Endothelial cell of umbilical vein (primary cell): ENCODE measurements around the gene TM2D1. TPM values are rescaled to one million over a fixed set of nuclear protein-coding genes. Genes with fewer than 3 reads are reported as not detected.

Experiments used
- BruUV-seq: library from RNA; stranded (reverse); fragments of 400-500 nt; replicated peaks from 2 replicates; lab custom pipeline; 2021; lab: Mats Ljungman, UMichigan
- CTCF ChIA-PET: fragments of 300-600, 350-600 bp; sonication (Branson Sonifier 250); formaldehyde crosslinking; loops from one replicate; lab custom pipeline; 2021; ENCODE audit warnings: antibody characterized with exemption, inconsistent platforms; lab: Charles Lee
- POLR2A ChIA-PET: fragments of 300-600, 350-600 bp; sonication (Branson Sonifier 250); formaldehyde crosslinking; loops from one replicate; lab custom pipeline; 2021; ENCODE audit warnings: antibody characterized with exemption, inconsistent platforms; lab: Charles Lee
- DNase-seq: peaks from one replicate; pipeline ENCODE4 v3.0.0-alpha.2; 2011; ENCODE audit warnings: low read depth, low spot score
- FAIRE-seq: peaks from 2 replicates; lab custom pipeline; 2011; peaks lifted over from hg19 to GRCh38; lab: Jason Lieb, UNC
- H2AFZ ChIP-seq: 2 replicates; pipeline ENCODE4 v1.6.0; 2012; ENCODE audit warnings: low read depth, low read length, control low read depth, inconsistent platforms
- H3K27ac ChIP-seq: 2 replicates; pipeline ENCODE4 v1.5.1; 2011; ENCODE audit warnings: low read depth, mild to moderate bottlenecking, control low read depth, low read length, moderate library complexity; ENCODE audit not compliant: insufficient read depth
- H3K27me3 ChIP-seq, 2 experiments: 2 replicates each; pipeline versions ENCODE4 v1.6.0 to v1.6.1; 2011; ENCODE audit warnings: low read length in 2 of 2, mixed read lengths in 1 of 2; ENCODE audit not compliant: control insufficient read depth in 2 of 2, insufficient read depth in 2 of 2
- H3K36me3 ChIP-seq, 2 experiments: 2 replicates in 1 of 2; 3 replicates in 1 of 2; pipeline ENCODE4 v1.5.1; 2011; ENCODE audit warnings: low read length in 2 of 2, mild to moderate bottlenecking in 1 of 2, moderate library complexity in 1 of 2; ENCODE audit not compliant: control insufficient read depth in 2 of 2, insufficient read depth in 2 of 2; ENCODE audit errors: extremely low read depth in 1 of 2
- H3K4me1 ChIP-seq: 3 replicates; pipeline ENCODE4 v1.5.1; 2011; ENCODE audit warnings: mild to moderate bottlenecking, low read length; ENCODE audit not compliant: control insufficient read depth, insufficient read depth; ENCODE audit errors: extremely low read depth
- H3K4me2 ChIP-seq: 2 replicates; pipeline ENCODE4 v1.6.1; 2011; ENCODE audit warnings: low read length, control low read depth, mixed read lengths; ENCODE audit not compliant: insufficient read depth
- H3K4me3 ChIP-seq, 3 experiments: fragments of 200-600 bp in 1 of 3; sonication (generic), shearing (Covaris generic) in 1 of 3; replicated peaks in 1 of 3; 2 replicates each; pipeline ENCODE4 v1.5.1; 2011 to 2016; ENCODE audit warnings: control low read depth in 3 of 3, low read length in 3 of 3, mild to moderate bottlenecking in 2 of 3, inconsistent platforms in 1 of 3, low read depth in 1 of 3, moderate library complexity in 1 of 3; ENCODE audit not compliant: insufficient read depth in 1 of 3
- H3K79me2 ChIP-seq: 2 replicates; pipeline ENCODE4 v1.6.0; 2012; ENCODE audit warnings: low read length, inconsistent platforms; ENCODE audit not compliant: control insufficient read depth, insufficient read depth
- H3K9ac ChIP-seq: replicated peaks from 2 replicates; pipeline ENCODE3; 2011; ENCODE audit warnings: low read length, control low read depth; ENCODE audit not compliant: insufficient read depth; ENCODE audit errors: extremely low read depth
- H3K9me1 ChIP-seq: replicated peaks from 3 replicates; pipeline ENCODE4 v1.6.0; 2011; ENCODE audit warnings: mild to moderate bottlenecking, low read length; ENCODE audit not compliant: control insufficient read depth, insufficient read depth; ENCODE audit errors: extremely low read depth
- H3K9me3 ChIP-seq: replicated peaks from 2 replicates; pipeline ENCODE4 v1.5.1; 2012; ENCODE audit warnings: low read length, inconsistent platforms; ENCODE audit not compliant: control insufficient read depth, insufficient read depth
- H4K20me1 ChIP-seq: replicated peaks from 2 replicates; pipeline ENCODE3; 2011; ENCODE audit warnings: mild to moderate bottlenecking, low read length; ENCODE audit not compliant: control insufficient read depth, insufficient read depth; ENCODE audit errors: extremely low read depth
- EZH2 ChIP-seq: IDR thresholded peaks from 2 replicates; pipeline ENCODE4 v1.6.1; 2012; ENCODE audit warnings: borderline replicate concordance, low read depth, mild to moderate bottlenecking, moderate library complexity, low read length, inconsistent platforms; ENCODE audit not compliant: severe bottlenecking
- FOS ChIP-seq: IDR thresholded peaks from 2 replicates; pipeline ENCODE4 v1.6.1; 2011; ENCODE audit warnings: mild to moderate bottlenecking, low read length, moderate library complexity, borderline replicate concordance; ENCODE audit not compliant: insufficient read depth
- GATA2 ChIP-seq: IDR thresholded peaks from 2 replicates; pipeline ENCODE4 v1.7.0; 2011; ENCODE audit warnings: low read depth, mild to moderate bottlenecking, moderate library complexity, mixed read lengths, low read length; ENCODE audit not compliant: insufficient read length, insufficient read depth
- JUN ChIP-seq: IDR thresholded peaks from 2 replicates; pipeline ENCODE4 v1.6.1; 2011; ENCODE audit warnings: borderline replicate concordance, low read depth; ENCODE audit not compliant: insufficient read length, insufficient read depth
- MYC ChIP-seq: IDR thresholded peaks from one replicate; pipeline ENCODE4 v1.6.1; 2011; ENCODE audit warnings: mild to moderate bottlenecking, low read depth, low read length
- POLR2AphosphoS5 ChIP-seq: IDR thresholded peaks from 2 replicates; pipeline ENCODE4 v1.6.1; 2012; ENCODE audit warnings: low read depth, mild to moderate bottlenecking, control low read depth, low read length, moderate library complexity; ENCODE audit not compliant: insufficient read depth
- dilution Hi-C: fragments of 300-500 bp; cut with MboI; formaldehyde crosslinking; loops from one replicate; pipeline ENCODE4 v1.15.0; 2019; ENCODE audit warnings: low sequenced_read_pairs; ENCODE audit not compliant: extremely low pct_ligation_motif_present
- intact Hi-C: fragments of 100-400 bp; cut with micrococcal nuclease; formaldehyde crosslinking; loops from one replicate; pipeline ENCODE4 v1.10.0; 2022
- polyA plus RNA-seq, 4 experiments: library from polyadenylated mRNA; depleted of rRNA in 3 of 4; stranded (reverse) in 3 of 4; unstranded in 1 of 4; fragments of >200 nt; gene quantifications; 2 replicates each; pipeline versions ENCODE4 v1.2.1 to v1.2.3, GENCODE V29; 2011 to 2012; ENCODE audit warnings: missing spikeins in 1 of 4
- total RNA-seq: library from RNA; stranded (reverse); gene quantifications from 2 replicates; pipeline ENCODE4 v1.2.3, GENCODE V29; 2021

The TM2D1 gene
- total and polyA plus RNA-seq, 2 donors (not counting 3 experiments of a cell fraction or from before 2014, with no cell fraction given) = 37.5 to 50.0 TPM

DNA sequence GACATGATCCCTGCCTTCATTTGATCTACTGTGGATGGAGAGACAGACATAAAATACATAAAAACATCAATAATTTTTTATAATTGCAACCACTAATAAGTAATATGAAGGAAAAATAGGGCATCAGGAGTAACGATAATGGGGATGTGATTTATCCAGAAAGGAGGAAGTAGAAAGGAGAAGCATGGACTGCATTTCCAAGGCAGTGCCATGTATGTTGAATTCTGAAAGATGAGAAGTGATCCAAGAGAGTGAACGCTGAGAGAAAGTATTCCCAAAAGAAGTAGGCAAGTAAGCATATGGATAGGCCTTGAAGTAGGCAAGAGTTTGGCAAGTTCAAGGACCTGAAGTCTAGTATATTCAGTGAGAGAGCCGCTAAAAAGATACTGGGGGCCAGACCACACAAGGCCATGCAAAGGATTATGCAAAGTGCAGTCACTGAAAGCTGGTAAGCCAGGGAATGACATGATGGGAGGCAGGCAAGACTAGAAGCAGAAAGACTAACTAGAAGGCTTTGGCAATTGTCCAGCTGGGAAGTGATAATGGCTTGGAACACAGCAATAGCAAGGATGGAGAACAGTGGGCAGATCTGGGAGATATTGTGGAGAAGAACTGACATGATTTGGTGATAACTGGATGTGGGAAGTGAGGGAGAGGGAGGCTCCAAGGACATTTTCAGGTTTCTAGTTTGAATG lies 85.9 kb downstream of the TM2D1 start:
- Histone ChIP-seq H3K9me3 (no peaks in the 10 kb centered on the region), H2AFZ (no peak overlapping the region), H3K36me3 (no peaks in the 10 kb centered on the region), H3K79me2 (no peaks in the 10 kb centered on the region), H3K9ac (no peak overlapping the region), H3K4me2 (no peak overlapping the region), H3K27ac (no peak overlapping the region), H3K4me3 (no peak overlapping the region), H3K27me3 (no peaks in the 10 kb centered on the region), H4K20me1 (no peaks in the 10 kb centered on the region), H3K4me1 (peaks cover 16% of the 10 kb centered on the region), H3K9me1 (no peaks in the 10 kb centered on the region)
- TF ChIP-seq GATA2 (no peak), POLR2AphosphoS5 (no peak), EZH2 (no peak)
- POLR2A ChIA-PET = no interaction called here
- CTCF ChIA-PET = interaction anchor here (3.0 kb wide), 1 partner anchor 589 kb away, joined by 20 read pairs; no protein-coding TSS in a partner anchor
- no peak for DNase-seq
- intact Hi-C loops (loop anchor here (10.0 kb wide), 1 partner anchor 1484 kb away; no protein-coding TSS in a partner anchor), dilution Hi-C loops (no loop called here)
- no TSS peak for BruUV-seq
- no peak for FAIRE-seq

GRCh38 chr1:61638296-61638695 lies 86.6 kb downstream of the TM2D1 start:
- DNase-seq (no peak), FAIRE-seq (no peak)
- H2AFZ ChIP-seq = no peak overlapping the region
- H3K4me3 ChIP-seq = no peak overlapping the region
- H3K27me3 ChIP-seq = no peaks in the 10 kb centered on the region
- POLR2A ChIA-PET = no interaction called here
- peaks cover 16% of the 10 kb centered on the region for H3K4me1 ChIP-seq
- dilution Hi-C loops = no loop called here
- no peaks in the 10 kb centered on the region for H3K9me1 ChIP-seq
- no peak overlapping the region for H3K27ac ChIP-seq
- H3K9ac ChIP-seq = no peak overlapping the region
- no peak for TF ChIP-seq POLR2AphosphoS5
- TF ChIP-seq FOS = no peak
- no peak for TF ChIP-seq MYC
- no peak for TF ChIP-seq JUN
- TF ChIP-seq GATA2 = no peak
- H3K9me3 ChIP-seq = no peaks in the 10 kb centered on the region
- intact Hi-C loops = loop anchor here (10.0 kb wide), 1 partner anchor 1483 kb away; no protein-coding TSS in a partner anchor
- BruUV-seq = no TSS peak
- no peaks in the 10 kb centered on the region for H3K36me3 ChIP-seq
- CTCF ChIA-PET = interaction anchor here (1.0 kb wide), 1 partner anchor 41 kb away, joined by 4 read pairs; no protein-coding TSS in a partner anchor
- no peak overlapping the region for H3K4me2 ChIP-seq
- H3K79me2 ChIP-seq = no peaks in the 10 kb centered on the region
- no peaks in the 10 kb centered on the region for H4K20me1 ChIP-seq
